GM23338 (cell line): Measurements from ENCODE around the gene ZDHHC8. TPM values are rescaled to one million over a fixed set of nuclear protein-coding genes. Genes with fewer than 3 reads are reported as not detected.

Source experiments
- ATAC-seq: fragments of 200-7000 bp; cut with Tn5 transposase; 3 replicates; pipeline ENCODE4 v1.9.1; 2020
- DNase-seq: peaks from one replicate; pipeline ENCODE4 v3.0.0-alpha.2; 2015; ENCODE audit warnings: low spot score
- H2AFZ ChIP-seq: fragments of 200-600 bp; sonication (generic); 2 replicates; pipeline ENCODE4 v1.8.0; 2016; ENCODE audit warnings: antibody characterized with exemption, mild to moderate bottlenecking, moderate library complexity
- H3F3A ChIP-seq: fragments of 200-600 bp; sonication (generic); replicated peaks from 2 replicates; pipeline ENCODE4 v1.8.0; 2017; ENCODE audit warnings: antibody characterized with exemption, mixed run types, low read depth
- H3K27ac ChIP-seq: fragments of 200-600 bp; sonication (generic); 2 replicates; pipeline ENCODE4 v1.6.1; 2016; ENCODE audit warnings: low read depth
- H3K27me3 ChIP-seq: fragments of 200-600 bp; sonication (generic); 2 replicates; pipeline ENCODE4 v1.8.0; 2016; ENCODE audit warnings: mild to moderate bottlenecking, mixed run types, moderate library complexity; ENCODE audit not compliant: insufficient read depth
- H3K36me3 ChIP-seq: fragments of 200-600 bp; sonication (generic); 2 replicates; pipeline ENCODE4 v1.8.0; 2016; ENCODE audit warnings: mild to moderate bottlenecking; ENCODE audit not compliant: insufficient read depth
- H3K4me1 ChIP-seq: fragments of 200-600 bp; sonication (generic); 2 replicates; pipeline ENCODE4 v1.8.0; 2016; ENCODE audit warnings: mild to moderate bottlenecking, moderate library complexity; ENCODE audit not compliant: insufficient read depth
- H3K4me2 ChIP-seq: fragments of 200-600 bp; sonication (generic); 2 replicates; pipeline ENCODE4 v1.7.1; 2017; ENCODE audit warnings: mixed run types
- H3K4me3 ChIP-seq: fragments of 200-600 bp; sonication (generic); 2 replicates; pipeline ENCODE4 v1.6.1; 2016; ENCODE audit warnings: mixed run types
- H3K79me2 ChIP-seq: fragments of 200-600 bp; sonication (generic); replicated peaks from 2 replicates; pipeline ENCODE4 v1.8.0; 2017; ENCODE audit warnings: mild to moderate bottlenecking; ENCODE audit not compliant: insufficient read depth
- H3K9me2 ChIP-seq: fragments of 200-600 bp; sonication (generic); 2 replicates; pipeline ENCODE4 v1.8.0; 2017; ENCODE audit not compliant: insufficient read depth
- H4K20me1 ChIP-seq: fragments of 200-600 bp; sonication (generic); replicated peaks from 2 replicates; pipeline ENCODE4 v1.8.0; 2017; ENCODE audit warnings: mild to moderate bottlenecking; ENCODE audit not compliant: insufficient read depth
- H3K27ac Mint-ChIP-seq: 2 replicates; pipeline ENCODE4 v1.8.0; 2020; ENCODE audit warnings: inconsistent platforms, mild to moderate bottlenecking, moderate library complexity, mixed read lengths
- H3K27me3 Mint-ChIP-seq: 3 replicates; pipeline ENCODE4 v1.8.0; 2022; ENCODE audit warnings: low read depth, mild to moderate bottlenecking, moderate library complexity, mixed read lengths, inconsistent platforms; ENCODE audit not compliant: insufficient read depth, poor library complexity
- H3K36me3 Mint-ChIP-seq: 3 replicates; pipeline ENCODE4 v1.8.0; 2021; ENCODE audit warnings: low read depth, mild to moderate bottlenecking, inconsistent platforms, moderate library complexity, mixed read lengths
- H3K4me1 Mint-ChIP-seq: 3 replicates; pipeline ENCODE4 v1.8.0; 2020; ENCODE audit warnings: mild to moderate bottlenecking, inconsistent platforms, mixed read lengths
- H3K4me3 Mint-ChIP-seq: 3 replicates; pipeline ENCODE4 v1.8.0; 2021; ENCODE audit warnings: moderate library complexity, mild to moderate bottlenecking, inconsistent platforms, mixed read lengths
- H3K9me3 Mint-ChIP-seq: 3 replicates; pipeline ENCODE4 v1.8.0; 2020; ENCODE audit warnings: moderate library complexity, mild to moderate bottlenecking, inconsistent platforms, mixed read lengths
- CREB1 ChIP-seq: fragments of 250-450 bp; sonication (Bioruptor Pico); IDR thresholded peaks from 2 replicates; pipeline ENCODE4 v1.5.0; 2020; ENCODE audit warnings: low read depth, mild to moderate bottlenecking, moderate library complexity
- CTCF ChIP-seq, 2 experiments: fragments of 200-600 bp in 1 of 2; sonication (generic) in 1 of 2; conservative IDR thresholded peaks; 2 replicates each; pipeline versions ENCODE4 v1.5.1 to v1.6.1; 2016 to 2017; ENCODE audit warnings: antibody characterized with exemption in 2 of 2, low read depth in 2 of 2, mild to moderate bottlenecking in 2 of 2, moderate library complexity in 1 of 2
- ETS1 ChIP-seq: IDR thresholded peaks from 2 replicates; pipeline ENCODE4 v1.6.1; 2016; ENCODE audit warnings: antibody characterized with exemption
- EZH2 ChIP-seq: fragments of 200-600 bp; sonication (generic); IDR thresholded peaks from one replicate; pipeline ENCODE4 v1.8.0; 2017; ENCODE audit warnings: antibody characterized with exemption, mild to moderate bottlenecking, low read depth; ENCODE audit not compliant: unreplicated experiment
- EZH2phosphoT487 ChIP-seq: fragments of 200-600 bp; sonication (generic); IDR thresholded peaks from one replicate; pipeline ENCODE4 v1.8.1; 2018; ENCODE audit warnings: antibody characterized with exemption; ENCODE audit not compliant: unreplicated experiment
- NANOG ChIP-seq: IDR thresholded peaks from 2 replicates; pipeline ENCODE4 v1.6.1; 2016; ENCODE audit warnings: antibody characterized with exemption, borderline replicate concordance
- POLR2AphosphoS5 ChIP-seq: IDR thresholded peaks from 2 replicates; pipeline ENCODE4 v1.6.1; 2016; ENCODE audit warnings: antibody characterized with exemption, low read depth
- REST ChIP-seq: IDR thresholded peaks from one replicate; pipeline ENCODE4 v1.6.1; 2018; ENCODE audit warnings: antibody characterized with exemption; ENCODE audit not compliant: unreplicated experiment
- STAT1 ChIP-seq: IDR thresholded peaks from one replicate; pipeline ENCODE4 v1.6.1; 2016; ENCODE audit warnings: antibody characterized with exemption; ENCODE audit not compliant: unreplicated experiment
- ZNF114 ChIP-seq: fragments of 250-450 bp; sonication (Bioruptor Pico); IDR thresholded peaks from 2 replicates; pipeline ENCODE4 v1.5.0; 2020; ENCODE audit warnings: mild to moderate bottlenecking, moderate library complexity
- ZNF331 ChIP-seq: fragments of 250-450 bp; sonication (Bioruptor Pico); IDR thresholded peaks from 2 replicates; pipeline ENCODE4 v1.5.0; 2020; ENCODE audit warnings: low read depth, mild to moderate bottlenecking, moderate library complexity
- ZNF462 ChIP-seq: fragments of 250-450 bp; sonication (Bioruptor Pico); IDR thresholded peaks from 2 replicates; pipeline ENCODE4 v1.5.0; 2020; ENCODE audit warnings: mild to moderate bottlenecking, moderate library complexity
- polyA plus RNA-seq: library from polyadenylated mRNA; unstranded; fragments of >200 nt; fragmentation: Nextera tagmentation; extraction: Ambion mirVana; gene quantifications from 2 replicates; pipeline ENCODE4 v1.2.1, GENCODE V29; 2016
- total RNA-seq: library from RNA; depleted of rRNA; stranded (reverse); fragments of >200 nt; shearing (Covaris generic); gene quantifications from 2 replicates; pipeline ENCODE4 v1.2.3, GENCODE V29; 2014

The ZDHHC8 gene
- total and polyA plus RNA-seq, 2 experiments from 2014 or later: 13.7 to 47.6 TPM

GRCh38 chr22:20160041-20160440 lies 28.4 kb downstream of the ZDHHC8 start:
- H3K27me3 Mint-ChIP-seq: peaks cover 2% of the 10 kb centered on the region
- H3K27ac Mint-ChIP-seq: no peak overlapping the region
- H3K36me3 Mint-ChIP-seq: peaks cover 3% of the 10 kb centered on the region; the same call in 1 of the 3 replicates
- no peaks in the 10 kb centered on the region for H3K36me3 ChIP-seq
- no peak overlapping the region for H3K4me2 ChIP-seq
- H3K4me3 Mint-ChIP-seq: no peak overlapping the region
- H3K27me3 ChIP-seq: no peaks in the 10 kb centered on the region
- ATAC-seq: no peak
- TF ChIP-seq EZH2phosphoT487 (no peak), CTCF (conservative IDR thresholded peaks at IDR 0.05; ENCODE audit: low read depth in 2 of 2) (no peak), ZNF331 (CRISPR knock-in tag) (no peak), ETS1 (no peak), CREB1 (CRISPR knock-in tag) (no peak), EZH2 (no peak), ZNF462 (CRISPR knock-in tag) (no peak), ZNF114 (CRISPR knock-in tag) (no peak), POLR2AphosphoS5 (no peak), REST (no peak), NANOG (no peak), STAT1 (no peak)
- H3K27ac ChIP-seq: no peak overlapping the region
- no peaks in the 10 kb centered on the region for H3K9me2 ChIP-seq
- H3F3A ChIP-seq: no peaks in the 10 kb centered on the region
- DNase-seq: no peak
- no peak overlapping the region for H2AFZ ChIP-seq
- no peaks in the 10 kb centered on the region for H4K20me1 ChIP-seq
- H3K4me1 ChIP-seq: no peaks in the 10 kb centered on the region
- no peak overlapping the region for H3K4me3 ChIP-seq
- H3K9me3 Mint-ChIP-seq: peaks cover 4% of the 10 kb centered on the region
- no peaks in the 10 kb centered on the region for H3K79me2 ChIP-seq
- peaks cover 4% of the 10 kb centered on the region; the same call in 2 of the 3 replicates for H3K4me1 Mint-ChIP-seq
